CD14-positive monocyte (primary cell): ENCODE data around the gene METTL2B. TPM values are rescaled to one million over a fixed set of nuclear protein-coding genes. Genes with fewer than 3 reads are reported as not detected.
"Not testable (repeated sequence)": the region's sequence is repeated elsewhere in the genome, so short reads cannot be mapped to it uniquely, and the experiment has no call there.

Source experiments
- DNase-seq, 3 donors: peaks; one replicate each; pipeline ENCODE4 v3.0.0-alpha.2; 2011 to 2022
- H2AFZ ChIP-seq: 2 replicates; pipeline ENCODE4 v1.6.0; 2012; ENCODE audit warnings: mild to moderate bottlenecking, low read depth, low read length, inconsistent platforms; ENCODE audit not compliant: insufficient read depth, poor library complexity, severe bottlenecking
- H3K27ac ChIP-seq, 2 donors: 1 replicate in 1 of 2; 2 replicates in 1 of 2; pipeline ENCODE4 v1.5.1; 2012 to 2013; ENCODE audit warnings: low read length in 2 of 2, control low read depth in 1 of 2, inconsistent platforms in 1 of 2, low read depth in 1 of 2, mild to moderate bottlenecking in 1 of 2
- H3K27me3 ChIP-seq, 2 donors: one replicate each; pipeline versions ENCODE4 v1.6.0 to v1.6.1; 2011 to 2013; ENCODE audit warnings: low read length in 2 of 2; ENCODE audit not compliant: control insufficient read depth in 2 of 2, insufficient read depth in 2 of 2
- H3K36me3 ChIP-seq, 2 donors: replicated peaks in 1 of 2; 1 replicate in 1 of 2; 2 replicates in 1 of 2; pipeline versions ENCODE4 v1.5.1 to v1.6.1; 2012 to 2013; ENCODE audit warnings: low read length in 2 of 2, control low read depth in 1 of 2, inconsistent platforms in 1 of 2, mild to moderate bottlenecking in 1 of 2; ENCODE audit not compliant: insufficient read depth in 2 of 2, control insufficient read depth in 1 of 2
- H3K4me1 ChIP-seq, 2 donors: 1 replicate in 1 of 2; 2 replicates in 1 of 2; pipeline versions ENCODE4 v1.5.1 to v1.6.1; 2012 to 2013; ENCODE audit warnings: low read length in 2 of 2, control low read depth in 1 of 2, inconsistent platforms in 1 of 2, mild to moderate bottlenecking in 1 of 2, moderate library complexity in 1 of 2; ENCODE audit not compliant: insufficient read depth in 2 of 2, control insufficient read depth in 1 of 2
- H3K4me2 ChIP-seq: replicated peaks from 2 replicates; pipeline ENCODE3; 2012; ENCODE audit warnings: low read length, moderate library complexity, mild to moderate bottlenecking; ENCODE audit not compliant: poor library complexity, severe bottlenecking; ENCODE audit errors: extremely low read depth
- H3K4me3 ChIP-seq, 3 experiments: fragments of 200-600 bp in 1 of 3; sonication (generic) in 1 of 3; replicated peaks in 1 of 3; 1 replicate in 2 of 3; 2 replicates in 1 of 3; pipeline ENCODE4 v1.5.1; 2011 to 2013; ENCODE audit warnings: low read length in 3 of 3, mild to moderate bottlenecking in 3 of 3, control low read depth in 2 of 3, low read depth in 2 of 3, inconsistent platforms in 1 of 3, moderate library complexity in 1 of 3
- H3K79me2 ChIP-seq: 2 replicates; pipeline ENCODE4 v1.6.0; 2012; ENCODE audit warnings: mild to moderate bottlenecking, control low read depth, inconsistent platforms, low read length, moderate library complexity; ENCODE audit not compliant: insufficient read depth
- H3K9ac ChIP-seq: 2 replicates; pipeline ENCODE4 v1.6.0; 2017; ENCODE audit warnings: low read length, mild to moderate bottlenecking; ENCODE audit not compliant: insufficient read depth, poor library complexity, severe bottlenecking
- H3K9me3 ChIP-seq, 2 donors: replicated peaks in 1 of 2; 1 replicate in 1 of 2; 2 replicates in 1 of 2; pipeline versions ENCODE4 v1.5.1 to v1.6.1; 2012 to 2013; ENCODE audit warnings: low read length in 2 of 2, control low read depth in 1 of 2; ENCODE audit not compliant: control insufficient read depth in 1 of 2, insufficient read depth in 1 of 2
- H4K20me1 ChIP-seq: 2 replicates; pipeline ENCODE4 v1.6.0; 2012; ENCODE audit warnings: mild to moderate bottlenecking, low read length, control low read depth, moderate library complexity; ENCODE audit not compliant: insufficient read depth
- H3K27ac Mint-ChIP-seq, 7 donors: one replicate each; pipeline ENCODE4 v1.8.0; 2020; ENCODE audit warnings: mild to moderate bottlenecking in 7 of 7, mixed read lengths in 7 of 7, moderate library complexity in 6 of 7, inconsistent platforms in 2 of 7
- H3K27me3 Mint-ChIP-seq, 3 donors: one replicate each; pipeline ENCODE4 v1.8.0; 2021 to 2022; ENCODE audit warnings: low read depth in 3 of 3, mild to moderate bottlenecking in 3 of 3, mixed read lengths in 3 of 3, moderate library complexity in 3 of 3, inconsistent platforms in 1 of 3
- H3K36me3 Mint-ChIP-seq, 2 donors: one replicate each; pipeline ENCODE4 v1.8.0; 2020; ENCODE audit warnings: mixed read lengths in 2 of 2, inconsistent platforms in 1 of 2, mild to moderate bottlenecking in 1 of 2
- H3K4me1 Mint-ChIP-seq: one replicate; pipeline ENCODE4 v1.8.0; 2020; ENCODE audit warnings: mild to moderate bottlenecking, mixed read lengths
- H3K4me3 Mint-ChIP-seq, 2 donors: one replicate each; pipeline ENCODE4 v1.8.0; 2020; ENCODE audit warnings: mild to moderate bottlenecking in 2 of 2, mixed read lengths in 2 of 2, moderate library complexity in 1 of 2
- H3K9me3 Mint-ChIP-seq, 7 donors: one replicate each; pipeline ENCODE4 v1.8.0; 2020 to 2022; ENCODE audit warnings: mixed read lengths in 7 of 7, mild to moderate bottlenecking in 6 of 7, moderate library complexity in 6 of 7, inconsistent platforms in 2 of 7
- CTCF ChIP-seq: fragments of 200-600 bp; IDR thresholded peaks from one replicate; pipeline ENCODE4 v1.8.0; 2022; ENCODE audit warnings: antibody characterized with exemption, mild to moderate bottlenecking
- WGBS: methylation state at CpG from one replicate; pipeline ENCODE4 v1.1.5; 2013; ENCODE audit warnings: missing lambda C conversion rate; ENCODE audit not compliant: insufficient coverage; 5-methylcytosine and 5-hydroxymethylcytosine counted together
- intact Hi-C, 2 donors: fragments of 100-400 bp; cut with micrococcal nuclease; formaldehyde crosslinking; loops; one replicate each; pipeline versions ENCODE4 v1.15.0 to v1.15.1; 2023
- polyA plus RNA-seq, 3 donors: library from polyadenylated mRNA; depleted of rRNA in 1 of 3; unstranded in 2 of 3; stranded (reverse) in 1 of 3; fragments of 300-500 nt in 2 of 3; fragments of >200 nt in 1 of 3; fragmentation: Illumina TruSeq in 2 of 3; gene quantifications; 1 replicate in 2 of 3; 2 replicates in 1 of 3; pipeline ENCODE4 v1.2.3, GENCODE V29; 2012 to 2021

Gene METTL2B
- polyA plus RNA-seq, 3 donors = 7.5 to 11.1 (median 10.1) TPM

GRCh38 chr7:128497405-128497804 lies 20.9 kb downstream of the METTL2B start:
- Mint-ChIP-seq H3K4me3 (no peak overlapping the region), H3K36me3 (peaks cover 58 to 83% of the 10 kb centered on the region in 2 donors)
- H3K27ac ChIP-seq = no peak overlapping the region

GRCh38 chr7:128505416-128505815 lies 28.9 kb downstream of the METTL2B start:
- H3K4me2 ChIP-seq, H3K9me3 ChIP-seq, H3K27me3 Mint-ChIP-seq, H3K4me1 ChIP-seq, H4K20me1 ChIP-seq, H3K27me3 ChIP-seq, H3K9ac ChIP-seq, H3K79me2 ChIP-seq, H3K4me1 Mint-ChIP-seq, H3K27ac ChIP-seq, intact Hi-C loops, H2AFZ ChIP-seq, H3K4me3 ChIP-seq, H3K4me3 Mint-ChIP-seq, H3K9me3 Mint-ChIP-seq: not testable (repeated sequence)
- Mint-ChIP-seq H3K27ac (peak overlapping the region in 3 of 7 donors; percentile 37 to 69 (median 38)), H3K36me3 (peaks cover 17 to 30% of the 10 kb centered on the region in 2 donors)
- no CpG with 5 or more reads among the region's 2 CpGs for WGBS
- peak in 1 of 3 donors; percentile 17 for DNase-seq
- H3K36me3 ChIP-seq = peaks cover 11 to 22% of the 10 kb centered on the region in 2 donors

More at GRCh38 chr7:128497405-128497804, 20.9 kb downstream of the METTL2B start:
- no peak for DNase-seq
- peaks cover 29 to 75% of the 10 kb centered on the region in 2 donors for H3K36me3 ChIP-seq
- H3K9me3 Mint-ChIP-seq = no peaks in the 10 kb centered on the region
- H3K27ac Mint-ChIP-seq = peak overlapping the region in 1 of 7 donors; percentile 44
- H3K4me1 Mint-ChIP-seq = no peaks in the 10 kb centered on the region
- intact Hi-C loops = no loop called here
- no peaks in the 10 kb centered on the region for H3K9me3 ChIP-seq
- no peak overlapping the region for H3K4me2 ChIP-seq
- no peaks in the 10 kb centered on the region for H3K4me1 ChIP-seq
- no peak overlapping the region for H2AFZ ChIP-seq
- H3K27me3 Mint-ChIP-seq = no peaks in the 10 kb centered on the region
- no peak overlapping the region for H3K9ac ChIP-seq
- WGBS = 87% methylated on average over 9 of the region's 9 CpGs
- H4K20me1 ChIP-seq = no peaks in the 10 kb centered on the region
- H3K79me2 ChIP-seq = no peaks in the 10 kb centered on the region
- no peak overlapping the region for H3K4me3 ChIP-seq
- TF ChIP-seq CTCF = no peak
- no peaks in the 10 kb centered on the region for H3K27me3 ChIP-seq

GRCh38 chr7:128506819-128507218 lies 30.3 kb downstream of the METTL2B start:
- H3K4me1 ChIP-seq, H3K4me2 ChIP-seq, H3K9ac ChIP-seq, H3K27ac Mint-ChIP-seq, H3K36me3 ChIP-seq, H2AFZ ChIP-seq, H3K9me3 Mint-ChIP-seq, DNase-seq, H4K20me1 ChIP-seq, H3K79me2 ChIP-seq, H3K27ac ChIP-seq, intact Hi-C loops, H3K4me3 Mint-ChIP-seq, H3K27me3 ChIP-seq, H3K27me3 Mint-ChIP-seq, H3K9me3 ChIP-seq, H3K4me3 ChIP-seq: not testable (repeated sequence)
- 100% methylated on average over 2 of the region's 3 CpGs for WGBS
- Mint-ChIP-seq H3K36me3 (peaks cover 6 to 16% of the 10 kb centered on the region in 2 donors), H3K4me1 (peaks cover 12% of the 10 kb centered on the region)

GRCh38 chr7:128507321-128507993 lies 30.9 kb downstream of the METTL2B start:
- Mint-ChIP-seq H3K36me3 (peaks cover 2 to 11% of the 10 kb centered on the region in 2 donors), H3K27ac (peak overlapping the region in 1 of 7 donors; percentile 30), H3K4me1 (peaks cover 18% of the 10 kb centered on the region)
- H3K9me3 Mint-ChIP-seq, H3K36me3 ChIP-seq, H3K9ac ChIP-seq, H3K27ac ChIP-seq, H3K27me3 ChIP-seq, H3K27me3 Mint-ChIP-seq, intact Hi-C loops, H3K4me2 ChIP-seq, H4K20me1 ChIP-seq, DNase-seq, H3K4me3 Mint-ChIP-seq, H3K4me3 ChIP-seq, H3K9me3 ChIP-seq, H3K79me2 ChIP-seq, H2AFZ ChIP-seq: not testable (repeated sequence)
- WGBS = 80% methylated on average over 1 of the region's 5 CpGs
- peaks cover 5 to 10% of the 10 kb centered on the region in 2 donors for H3K4me1 ChIP-seq
